SK-N-SH treated with all-trans-retinoic acid at 6 μM for 48 hours (cell line): Measurements from ENCODE around the gene TRAPPC6A.

Experiments used
- ATAC-seq: fragments of 200-7000 bp; cut with Tn5 transposase; 3 replicates; pipeline ENCODE4 v1.9.1; 2020; ENCODE audit warnings: mild to moderate bottlenecking, moderate library complexity
- ARNTL ChIP-seq: fragments of 450-650 bp; formaldehyde crosslinking; IDR thresholded peaks from 2 replicates; pipeline ENCODE4 v1.5.0; 2020; ENCODE audit warnings: low read depth, mild to moderate bottlenecking, moderate library complexity, borderline replicate concordance
- BACH2 ChIP-seq: fragments of 250-450 bp; sonication (Bioruptor Pico); IDR thresholded peaks from 2 replicates; pipeline ENCODE4 v1.9.0; 2021; ENCODE audit warnings: mild to moderate bottlenecking, borderline replicate concordance
- CSDC2 ChIP-seq: fragments of 250-450 bp; sonication (Bioruptor Pico); IDR thresholded peaks from 2 replicates; pipeline ENCODE4 v1.5.0; 2020; ENCODE audit warnings: mild to moderate bottlenecking, moderate library complexity
- ESRRG ChIP-seq: fragments of 250-450 bp; sonication (Bioruptor Pico); IDR thresholded peaks from 2 replicates; pipeline ENCODE4 v1.6.1; 2021; ENCODE audit warnings: mild to moderate bottlenecking
- GLIS3 ChIP-seq: fragments of 250-450 bp; sonication (Bioruptor Pico); IDR thresholded peaks from 2 replicates; pipeline ENCODE4 v1.5.0; 2020; ENCODE audit warnings: mild to moderate bottlenecking, moderate library complexity
- ISL1 ChIP-seq: fragments of 250-450 bp; sonication (Bioruptor Pico); IDR thresholded peaks from 2 replicates; pipeline ENCODE4 v2.1.2; 2022; ENCODE audit warnings: mild to moderate bottlenecking, moderate library complexity
- OSR1 ChIP-seq: fragments of 250-450 bp; sonication (Bioruptor Pico); IDR thresholded peaks from 2 replicates; pipeline ENCODE4 v1.8.0; 2022; ENCODE audit warnings: moderate library complexity, mild to moderate bottlenecking, inconsistent platforms
- PATZ1 ChIP-seq: fragments of 250-450 bp; sonication (Bioruptor Pico); IDR thresholded peaks from 2 replicates; pipeline ENCODE4 v1.8.0; 2020; ENCODE audit warnings: mild to moderate bottlenecking, moderate library complexity, borderline replicate concordance
- PPARA ChIP-seq: fragments of 250-450 bp; sonication (Bioruptor Pico); IDR thresholded peaks from 2 replicates; pipeline ENCODE4 v1.5.0; 2020; ENCODE audit warnings: mild to moderate bottlenecking, borderline replicate concordance
- RARB ChIP-seq: fragments of 250-450 bp; sonication (Bioruptor Pico); IDR thresholded peaks from 2 replicates; pipeline ENCODE4 v1.8.0; 2021; ENCODE audit warnings: mild to moderate bottlenecking, moderate library complexity
- SNAI2 ChIP-seq: fragments of 250-450 bp; sonication (Bioruptor Pico); IDR thresholded peaks from 2 replicates; pipeline ENCODE4 v1.5.0; 2020; ENCODE audit warnings: mild to moderate bottlenecking, moderate library complexity
- TCF4 ChIP-seq: fragments of 250-450 bp; sonication (Bioruptor Pico); IDR thresholded peaks from 2 replicates; pipeline ENCODE4 v1.8.0; 2021; ENCODE audit warnings: mild to moderate bottlenecking, moderate library complexity, borderline replicate concordance
- TOX ChIP-seq: fragments of 250-450 bp; sonication (Bioruptor Pico); IDR thresholded peaks from 2 replicates; pipeline ENCODE4 v1.8.0; 2021; ENCODE audit warnings: mild to moderate bottlenecking, moderate library complexity, borderline replicate concordance
- TSHZ2 ChIP-seq: fragments of 250-450 bp; sonication (Bioruptor Pico); IDR thresholded peaks from 2 replicates; pipeline ENCODE4 v1.5.0; 2020; ENCODE audit warnings: mild to moderate bottlenecking, moderate library complexity
- ZC3H10 ChIP-seq: fragments of 250-450 bp; sonication (Bioruptor Pico); IDR thresholded peaks from 2 replicates; pipeline ENCODE4 v1.5.1; 2021; ENCODE audit warnings: mild to moderate bottlenecking, moderate library complexity
- ZFP3 ChIP-seq: fragments of 250-450 bp; sonication (Bioruptor Pico); IDR thresholded peaks from 2 replicates; pipeline ENCODE4 v1.5.0; 2020; ENCODE audit warnings: mild to moderate bottlenecking, moderate library complexity
- ZFP30 ChIP-seq: fragments of 450-650 bp; formaldehyde crosslinking; IDR thresholded peaks from 2 replicates; pipeline ENCODE4 v1.5.0; 2022; ENCODE audit warnings: mild to moderate bottlenecking, moderate library complexity
- ZNF565 ChIP-seq: fragments of 450-650 bp; formaldehyde crosslinking; conservative IDR thresholded peaks from 2 replicates; pipeline ENCODE4 v1.5.0; 2020; ENCODE audit warnings: low read depth, mild to moderate bottlenecking, moderate library complexity
- ZNF70 ChIP-seq: fragments of 450-650 bp; formaldehyde crosslinking; IDR thresholded peaks from 2 replicates; pipeline ENCODE4 v1.5.0; 2020; ENCODE audit warnings: mild to moderate bottlenecking, moderate library complexity
- ZNF8 ChIP-seq: fragments of 450-650 bp; formaldehyde crosslinking; IDR thresholded peaks from 2 replicates; pipeline ENCODE4 v1.5.0; 2020; ENCODE audit warnings: mild to moderate bottlenecking, moderate library complexity
- TF ChIP-seq, protein P1 (sequence below): fragments of 250-450 bp; sonication (Bioruptor Pico); IDR thresholded peaks from 2 replicates; pipeline ENCODE4 v1.5.1; 2020; ENCODE audit warnings: low read depth, mild to moderate bottlenecking, moderate library complexity
- TF ChIP-seq, protein P2 (sequence below): fragments of 250-450 bp; sonication (Bioruptor Pico); IDR thresholded peaks from 2 replicates; pipeline ENCODE4 v1.5.1; 2021; ENCODE audit warnings: mild to moderate bottlenecking, moderate library complexity

The TRAPPC6A gene

DNA sequence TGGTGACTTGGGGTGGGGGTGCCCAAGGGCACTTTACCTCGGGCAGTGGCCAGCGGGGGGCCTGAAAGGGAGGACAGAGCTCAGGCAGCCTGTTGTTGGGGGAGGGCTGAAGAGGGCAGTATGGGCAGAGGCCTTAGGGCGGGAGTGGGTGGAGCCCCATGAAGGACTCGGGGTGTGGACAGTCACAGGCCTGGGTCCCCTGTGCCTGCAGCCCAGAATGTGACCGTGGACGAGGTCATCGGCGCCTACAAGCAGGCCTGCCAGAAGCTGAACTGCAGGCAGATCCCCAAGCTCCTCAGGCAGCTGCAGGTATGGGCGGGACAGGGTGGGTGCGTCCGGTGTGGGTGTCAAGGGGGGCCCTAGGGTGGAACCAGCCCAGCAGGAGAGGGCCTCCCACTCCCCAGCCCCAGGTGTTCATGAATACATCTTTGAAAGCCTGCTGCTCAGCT is 39.7 kb downstream of the TRAPPC6A start:
- TF ChIP-seq ZNF8 (no peak), ZFP30 (CRISPR knock-in tag) (no peak), GLIS3 (CRISPR knock-in tag) (no peak), TOX (CRISPR knock-in tag) (no peak), OSR1 (CRISPR knock-in tag) (no peak), BACH2 (CRISPR knock-in tag) (no peak), SNAI2 (CRISPR knock-in tag) (no peak), PATZ1 (CRISPR knock-in tag) (no peak), ZFP3 (CRISPR knock-in tag) (no peak), ESRRG (CRISPR knock-in tag) (no peak), ZNF70 (CRISPR knock-in tag) (no peak), RARB (CRISPR knock-in tag) (no peak), CSDC2 (CRISPR knock-in tag) (no peak), ISL1 (no peak), PPARA (CRISPR knock-in tag) (no peak), ZC3H10 (CRISPR knock-in tag) (no peak), TSHZ2 (no peak), ARNTL (CRISPR knock-in tag) (no peak), TCF4 (CRISPR knock-in tag) (no peak)
- TF ChIP-seq, protein P1, sequence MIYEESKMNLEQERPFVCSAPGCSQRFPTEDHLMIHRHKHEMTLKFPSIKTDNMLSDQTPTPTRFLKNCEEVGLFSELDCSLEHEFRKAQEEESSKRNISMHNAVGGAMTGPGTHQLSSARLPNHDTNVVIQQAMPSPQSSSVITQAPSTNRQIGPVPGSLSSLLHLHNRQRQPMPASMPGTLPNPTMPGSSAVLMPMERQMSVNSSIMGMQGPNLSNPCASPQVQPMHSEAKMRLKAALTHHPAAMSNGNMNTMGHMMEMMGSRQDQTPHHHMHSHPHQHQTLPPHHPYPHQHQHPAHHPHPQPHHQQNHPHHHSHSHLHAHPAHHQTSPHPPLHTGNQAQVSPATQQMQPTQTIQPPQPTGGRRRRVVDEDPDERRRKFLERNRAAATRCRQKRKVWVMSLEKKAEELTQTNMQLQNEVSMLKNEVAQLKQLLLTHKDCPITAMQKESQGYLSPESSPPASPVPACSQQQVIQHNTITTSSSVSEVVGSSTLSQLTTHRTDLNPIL (CRISPR knock-in tag), result no peak
- ATAC-seq, result no peak

DNA sequence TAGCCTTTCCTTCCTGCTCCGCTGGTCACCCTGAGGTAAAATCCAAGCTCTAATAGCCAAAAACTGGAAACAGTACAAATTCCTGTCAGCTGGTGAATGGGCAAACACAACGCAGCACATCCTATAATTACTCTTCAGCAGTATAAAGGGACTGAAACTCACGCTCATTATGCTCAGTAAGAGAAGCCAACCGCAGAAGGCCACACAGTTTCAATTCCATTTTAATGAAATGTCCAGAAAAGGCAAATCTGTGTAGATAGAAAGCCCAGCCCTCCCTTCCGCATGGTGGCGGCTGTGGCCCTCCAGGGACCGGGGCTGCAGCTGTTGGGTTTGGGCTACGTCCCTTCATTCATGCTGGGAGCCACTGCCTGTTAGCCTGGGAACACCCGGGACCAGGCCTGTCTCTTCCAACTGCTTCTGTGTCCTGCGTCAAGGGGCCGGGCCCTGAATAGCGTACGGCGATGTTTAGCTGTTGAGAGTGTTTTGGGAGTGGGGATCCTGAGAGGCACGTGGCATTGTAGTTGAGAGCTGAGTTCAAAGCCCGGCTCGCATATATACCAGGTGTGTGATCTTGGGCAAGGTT is 40.8 kb downstream of the TRAPPC6A start:
- peak; percentile 29; the same call in 2 of the 3 replicates for ATAC-seq
- TF ChIP-seq ISL1 (0 out of 2 replicates have a peak, but pooled peaks have one; percentile 28), OSR1 (CRISPR knock-in tag) (no peak), TCF4 (CRISPR knock-in tag) (no peak)

DNA sequence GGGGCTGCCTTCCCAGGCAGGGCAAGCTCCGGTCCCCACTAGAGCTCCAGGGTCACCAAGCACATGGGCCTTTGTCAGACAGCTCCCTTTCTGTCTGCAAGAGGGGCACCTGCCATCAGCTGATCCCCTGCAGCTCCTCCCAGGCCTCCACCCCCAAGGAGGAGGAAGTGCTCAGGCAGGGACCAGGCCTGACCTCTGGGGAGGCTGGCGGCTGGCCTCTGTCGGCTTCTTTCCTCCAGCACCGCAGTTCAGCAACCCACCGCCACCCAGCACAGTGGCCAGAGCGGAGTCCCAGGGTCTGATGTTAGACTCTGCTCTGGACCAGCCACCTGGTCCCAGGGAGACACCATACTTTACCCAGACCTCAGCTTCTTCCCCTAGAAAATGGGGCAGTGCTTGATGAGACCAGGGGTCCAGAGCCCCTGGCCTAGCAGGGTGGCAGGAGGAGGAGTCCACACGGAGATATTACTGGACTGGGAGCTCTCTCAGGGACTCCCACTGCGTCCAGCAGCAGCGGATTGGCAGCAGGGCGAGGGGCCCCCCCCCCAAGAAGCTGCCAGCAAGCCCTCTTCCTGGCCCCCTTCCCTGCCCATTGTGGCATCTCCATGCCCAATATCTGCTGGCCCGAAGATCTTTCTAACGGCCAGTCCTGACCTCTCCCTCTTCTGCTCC is 41.4 kb downstream of the TRAPPC6A start:
- peak; percentile 14; the same call in 1 of the 3 replicates for ATAC-seq
- TF ChIP-seq ZNF565 (CRISPR knock-in tag) (no peak), ZFP3 (CRISPR knock-in tag) (no peak), TOX (CRISPR knock-in tag) (no peak), GLIS3 (CRISPR knock-in tag) (no peak), OSR1 (CRISPR knock-in tag) (no peak), ZNF70 (CRISPR knock-in tag) (no peak), TSHZ2 (no peak), ISL1 (no peak), PPARA (CRISPR knock-in tag) (no peak), ZFP30 (CRISPR knock-in tag) (no peak), PATZ1 (CRISPR knock-in tag) (no peak)
- TF ChIP-seq, protein P2, sequence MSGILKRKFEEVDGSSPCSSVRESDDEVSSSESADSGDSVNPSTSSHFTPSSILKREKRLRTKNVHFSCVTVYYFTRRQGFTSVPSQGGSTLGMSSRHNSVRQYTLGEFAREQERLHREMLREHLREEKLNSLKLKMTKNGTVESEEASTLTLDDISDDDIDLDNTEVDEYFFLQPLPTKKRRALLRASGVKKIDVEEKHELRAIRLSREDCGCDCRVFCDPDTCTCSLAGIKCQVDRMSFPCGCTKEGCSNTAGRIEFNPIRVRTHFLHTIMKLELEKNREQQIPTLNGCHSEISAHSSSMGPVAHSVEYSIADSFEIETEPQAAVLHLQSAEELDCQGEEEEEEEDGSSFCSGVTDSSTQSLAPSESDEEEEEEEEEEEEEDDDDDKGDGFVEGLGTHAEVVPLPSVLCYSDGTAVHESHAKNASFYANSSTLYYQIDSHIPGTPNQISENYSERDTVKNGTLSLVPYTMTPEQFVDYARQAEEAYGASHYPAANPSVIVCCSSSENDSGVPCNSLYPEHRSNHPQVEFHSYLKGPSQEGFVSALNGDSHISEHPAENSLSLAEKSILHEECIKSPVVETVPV (CRISPR knock-in tag), result no peak
